ENCODE data around the gene KCND2. TPM values are rescaled to one million over a fixed set of nuclear protein-coding genes. Genes with fewer than 3 reads are reported as not detected.

Gene KCND2
- polyA plus RNA-seq, 2 of the 4 experiments (the other 2 are of a cell fraction), result 0.01 TPM; not detected in 1

DNA sequence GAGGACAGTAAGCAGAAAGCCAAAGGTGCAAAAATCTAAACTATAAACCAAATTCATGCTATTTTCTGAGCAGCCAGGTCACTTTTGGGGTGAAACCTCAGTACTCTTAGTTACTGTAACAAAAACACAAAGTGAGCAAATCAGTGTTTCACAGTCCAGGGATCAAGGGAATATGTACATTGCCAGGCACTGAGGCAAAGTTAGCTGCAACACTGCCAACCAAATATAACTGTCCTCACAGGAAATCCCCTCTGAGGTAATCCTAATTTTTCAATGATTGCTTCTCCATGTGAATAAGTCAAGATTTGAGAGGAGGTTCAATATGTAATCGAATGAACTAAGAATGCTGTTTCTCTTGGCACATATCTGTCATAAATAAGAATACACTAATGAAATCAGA lies 355.3 kb downstream of the KCND2 start:
- H3K4me3 ChIP-seq, result no peak overlapping the region
- ATAC-seq (no peak), DNase-seq (ENCODE audit: low read depth in 1 of 2, low spot score in 1 of 2) (no peak), FAIRE-seq (no peak)
- ChIA-PET CTCF (no interaction called here), POLR2A (no interaction called here)
- no peak overlapping the region for H3K27ac ChIP-seq
- no peak for TF ChIP-seq NFE2L2 (conservative IDR thresholded peaks at IDR 0.05; ENCODE audit: low read length)
- no peak for TF ChIP-seq FOXS1 (CRISPR knock-in tag; IDR thresholded peaks at IDR 0.05)
- TF ChIP-seq POLR2AphosphoS2 (conservative IDR thresholded peaks at IDR 0.05; ENCODE audit: low read length), result no peak
- no peak overlapping the region for H3K4me2 ChIP-seq
- 6% methylated on average over 1 of the region's 1 CpG for WGBS (ENCODE audit: missing lambda C conversion rate)
- no peaks in the 10 kb centered on the region for H3K4me1 ChIP-seq
- no peaks in the 10 kb centered on the region for H3K9me3 ChIP-seq

- POLR2A ChIA-PET, result no interaction called here
- Histone ChIP-seq H3K4me3 (no peak overlapping the region), H3K9me3 (no peaks in the 10 kb centered on the region), H3K4me1 (no peaks in the 10 kb centered on the region), H3K27ac (no peak overlapping the region), H3K4me2 (no peak overlapping the region)
- DNase-seq (ENCODE audit: low read depth in 1 of 2, low spot score in 1 of 2), result no peak
- CTCF ChIA-PET, result no interaction called here
- TF ChIP-seq, protein P1, sequence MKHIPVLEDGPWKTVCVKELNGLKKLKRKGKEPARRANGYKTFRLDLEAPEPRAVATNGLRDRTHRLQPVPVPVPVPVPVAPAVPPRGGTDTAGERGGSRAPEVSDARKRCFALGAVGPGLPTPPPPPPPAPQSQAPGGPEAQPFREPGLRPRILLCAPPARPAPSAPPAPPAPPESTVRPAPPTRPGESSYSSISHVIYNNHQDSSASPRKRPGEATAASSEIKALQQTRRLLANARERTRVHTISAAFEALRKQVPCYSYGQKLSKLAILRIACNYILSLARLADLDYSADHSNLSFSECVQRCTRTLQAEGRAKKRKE (CRISPR knock-in tag; IDR thresholded peaks at IDR 0.05; ENCODE audit: low read depth), result no peak
- TF ChIP-seq REST (IDR thresholded peaks at IDR 0.05), result no peak
- TF ChIP-seq CBX2 (IDR thresholded peaks at IDR 0.05; ENCODE audit: borderline replicate concordance, low read depth), result no peak
- peak; percentile 82 for TF ChIP-seq MAFK (IDR thresholded peaks at IDR 0.05; ENCODE audit: partially characterized antibody)
- TF ChIP-seq CEBPB (IDR thresholded peaks at IDR 0.05), result no peak
- no peak for TF ChIP-seq HOXB5 (CRISPR knock-in tag; IDR thresholded peaks at IDR 0.05)
- no peak for FAIRE-seq
- ATAC-seq, result no peak
Measured at GRCh38 chr7:120639884-120640283, 366.9 kb downstream of the KCND2 start.

DNA sequence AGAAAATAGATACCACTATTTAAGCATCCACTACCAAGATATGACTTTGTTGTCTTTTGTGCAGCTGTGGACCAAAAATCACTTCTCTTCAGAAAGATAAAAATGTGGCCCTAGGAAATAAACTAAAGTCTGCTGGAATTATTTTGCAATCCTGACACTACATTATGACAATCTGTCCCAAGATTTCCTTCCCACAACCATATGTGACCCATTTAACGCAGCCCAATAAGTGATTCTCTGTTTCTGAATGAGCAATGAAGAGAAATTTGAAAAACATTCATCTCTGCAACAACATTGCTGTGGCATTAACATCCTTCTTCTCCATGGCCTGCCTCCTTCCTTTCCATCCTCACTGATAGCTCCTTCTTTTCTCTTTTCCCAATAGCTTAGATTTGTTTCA lies 373.0 kb downstream of the KCND2 start:
- ATAC-seq (no peak), FAIRE-seq (no peak), DNase-seq (ENCODE audit: low read depth in 1 of 2, low spot score in 1 of 2) (no peak)
- H3K9me3 ChIP-seq, result no peaks in the 10 kb centered on the region
- H3K4me3 ChIP-seq, result no peak overlapping the region
- no peak for TF ChIP-seq EHMT2 (IDR thresholded peaks at IDR 0.05; ENCODE audit: low read depth)
- no peak for TF ChIP-seq PBX3 (IDR thresholded peaks at IDR 0.05)
- no peak for TF ChIP-seq CBX2 (IDR thresholded peaks at IDR 0.05; ENCODE audit: borderline replicate concordance, low read depth)
- TF ChIP-seq E2F6 (IDR thresholded peaks at IDR 0.05; ENCODE audit: borderline replicate concordance, low read depth), result no peak
- no peak for TF ChIP-seq HOXA7 (CRISPR knock-in tag; IDR thresholded peaks at IDR 0.05)
- TF ChIP-seq GATA3 (IDR thresholded peaks at IDR 0.05; ENCODE audit: borderline replicate concordance), result no peak
- TF ChIP-seq SMC3 (IDR thresholded peaks at IDR 0.05), result no peak
- TF ChIP-seq NPAS2 (CRISPR knock-in tag; IDR thresholded peaks at IDR 0.05; ENCODE audit: borderline replicate concordance), result no peak
- TF ChIP-seq MYC (IDR thresholded peaks at IDR 0.05; ENCODE audit: borderline replicate concordance, low read length), result no peak
- no peak for TF ChIP-seq BHLHE40 (IDR thresholded peaks at IDR 0.05; ENCODE audit: low read depth, low read length)
- no peak for TF ChIP-seq EP300 (IDR thresholded peaks at IDR 0.05)
- no peak for TF ChIP-seq POLR2A (IDR thresholded peaks at IDR 0.05; ENCODE audit: low read length)
- TF ChIP-seq SREBF2 (IDR thresholded peaks at IDR 0.05), result no peak
- TF ChIP-seq FOSL2 (IDR thresholded peaks at IDR 0.05), result no peak
- no peak for TF ChIP-seq FOSL2 (CRISPR knock-in tag; IDR thresholded peaks at IDR 0.05)
- H3K4me2 ChIP-seq, result no peak overlapping the region
- H3K27ac ChIP-seq, result no peak overlapping the region
- POLR2A ChIA-PET, result no interaction called here
- CTCF ChIA-PET, result interaction anchor here (0.6 kb wide), 1 partner anchor 100 kb away, joined by 5 read pairs; no protein-coding TSS in a partner anchor
- H3K4me1 ChIP-seq, result no peaks in the 10 kb centered on the region
- 4% methylated on average over 1 of the region's 1 CpG for WGBS (ENCODE audit: missing lambda C conversion rate)
